ENCODE results near the gene SLC4A9. TPM values are rescaled to one million over a fixed set of nuclear protein-coding genes. Genes with fewer than 3 reads are reported as not detected.
"Not testable (repeated sequence)": the region's sequence is repeated elsewhere in the genome, so short reads cannot be mapped to it uniquely, and the experiment has no call there.

Gene SLC4A9
- total and polyA plus RNA-seq, 8 donors = 0.30 TPM; not detected in 7

DNA sequence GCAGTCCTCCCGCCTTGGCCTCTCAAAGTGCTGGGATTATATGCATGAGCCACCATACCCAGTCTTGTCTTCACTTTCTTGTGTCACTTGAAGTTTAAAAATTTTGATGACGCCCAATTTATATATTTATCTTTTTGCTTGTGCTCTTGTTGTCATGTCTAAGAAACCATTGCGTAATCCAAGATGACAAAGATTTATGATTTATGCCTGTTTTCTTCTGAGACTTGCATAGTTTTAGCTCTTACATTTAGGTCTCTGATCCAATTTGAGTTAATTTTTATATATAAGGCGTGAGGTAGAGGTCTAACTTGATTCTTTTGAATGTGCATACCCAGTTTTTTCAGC, 60.2 kb downstream of the SLC4A9 start:
- TF ChIP-seq POLR2A (IDR thresholded peaks at IDR 0.05) (no peak), POLR2AphosphoS5 (IDR thresholded peaks at IDR 0.05) (no peak), EP300 (IDR thresholded peaks at IDR 0.05) (no peak)
- TF ChIP-seq, protein P1, sequence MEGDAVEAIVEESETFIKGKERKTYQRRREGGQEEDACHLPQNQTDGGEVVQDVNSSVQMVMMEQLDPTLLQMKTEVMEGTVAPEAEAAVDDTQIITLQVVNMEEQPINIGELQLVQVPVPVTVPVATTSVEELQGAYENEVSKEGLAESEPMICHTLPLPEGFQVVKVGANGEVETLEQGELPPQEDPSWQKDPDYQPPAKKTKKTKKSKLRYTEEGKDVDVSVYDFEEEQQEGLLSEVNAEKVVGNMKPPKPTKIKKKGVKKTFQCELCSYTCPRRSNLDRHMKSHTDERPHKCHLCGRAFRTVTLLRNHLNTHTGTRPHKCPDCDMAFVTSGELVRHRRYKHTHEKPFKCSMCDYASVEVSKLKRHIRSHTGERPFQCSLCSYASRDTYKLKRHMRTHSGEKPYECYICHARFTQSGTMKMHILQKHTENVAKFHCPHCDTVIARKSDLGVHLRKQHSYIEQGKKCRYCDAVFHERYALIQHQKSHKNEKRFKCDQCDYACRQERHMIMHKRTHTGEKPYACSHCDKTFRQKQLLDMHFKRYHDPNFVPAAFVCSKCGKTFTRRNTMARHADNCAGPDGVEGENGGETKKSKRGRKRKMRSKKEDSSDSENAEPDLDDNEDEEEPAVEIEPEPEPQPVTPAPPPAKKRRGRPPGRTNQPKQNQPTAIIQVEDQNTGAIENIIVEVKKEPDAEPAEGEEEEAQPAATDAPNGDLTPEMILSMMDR (IDR thresholded peaks at IDR 0.05) = no peak
- Histone ChIP-seq H3K9me3 (no peaks in the 10 kb centered on the region), H3K4me1 (peaks cover 0 to 58% (median 30%) of the 10 kb centered on the region in 4 donors), H3K36me3 (peaks cover 0 to 3% (median under 1%) of the 10 kb centered on the region in 4 donors), H3K27ac (no peak overlapping the region), H3K27me3 (no peaks in the 10 kb centered on the region), H3K4me3 (no peak overlapping the region)
- 93 to 99% (median 95%) methylated on average over 4 of the region's 4 CpGs for WGBS, 5 donors
- no peak for DNase-seq
- intact Hi-C loops (cut with DNase I; ENCODE audit: low total_unique reads) = no loop called here

DNA sequence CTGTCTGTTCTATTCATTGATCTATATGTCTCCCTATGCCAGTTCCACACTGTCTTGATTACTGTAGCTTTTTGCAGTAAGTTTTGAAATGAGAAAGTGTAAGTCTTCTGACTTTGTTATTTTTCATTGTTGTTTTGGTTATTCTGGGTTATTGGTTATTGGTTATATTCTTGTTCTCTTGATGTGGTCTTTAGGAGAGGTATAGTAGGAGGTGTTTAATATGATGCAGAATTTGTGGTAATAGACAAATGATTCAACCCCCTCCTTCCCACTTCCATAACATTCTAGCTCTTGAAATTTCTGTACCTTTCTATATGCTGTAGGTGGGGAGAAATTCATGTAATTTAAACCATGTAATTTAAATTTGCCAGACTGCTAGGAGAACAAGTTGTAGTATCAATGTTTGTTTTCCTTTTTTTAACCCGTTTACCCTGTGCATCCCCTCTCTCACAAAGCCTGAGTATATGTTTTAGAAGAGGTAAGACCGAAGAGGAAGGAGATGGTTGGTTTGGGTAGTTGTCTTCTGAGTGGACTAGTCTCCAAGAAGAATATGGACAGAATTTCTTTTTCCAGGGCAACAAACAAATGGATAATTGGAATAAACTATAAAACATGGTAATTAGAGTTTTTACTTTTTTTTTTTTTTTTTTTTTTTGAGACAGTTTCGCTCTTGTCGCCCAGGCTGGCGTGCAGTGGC, 60.8 kb downstream of the SLC4A9 start:
- H3K27me3 ChIP-seq = no peaks in the 10 kb centered on the region
- H3K4me1 ChIP-seq = peaks cover 0 to 58% (median 30%) of the 10 kb centered on the region in 4 donors
- intact Hi-C loops (cut with DNase I; ENCODE audit: low total_unique reads) = no loop called here
- no peaks in the 10 kb centered on the region for H3K9me3 ChIP-seq
- H3K4me3 ChIP-seq = no peak overlapping the region
- TF ChIP-seq EP300 (IDR thresholded peaks at IDR 0.05) = no peak
- no peak for TF ChIP-seq POLR2AphosphoS5 (IDR thresholded peaks at IDR 0.05)
- TF ChIP-seq, protein P1 (IDR thresholded peaks at IDR 0.05) = no peak
- no peak for TF ChIP-seq POLR2A (IDR thresholded peaks at IDR 0.05)
- no peaks in the 10 kb centered on the region for H3K36me3 ChIP-seq
- WGBS, 5 donors = 79 to 83% (median 82%) methylated on average over 5 of the region's 5 CpGs
- H3K27ac ChIP-seq = no peak overlapping the region
- DNase-seq = no peak

DNA sequence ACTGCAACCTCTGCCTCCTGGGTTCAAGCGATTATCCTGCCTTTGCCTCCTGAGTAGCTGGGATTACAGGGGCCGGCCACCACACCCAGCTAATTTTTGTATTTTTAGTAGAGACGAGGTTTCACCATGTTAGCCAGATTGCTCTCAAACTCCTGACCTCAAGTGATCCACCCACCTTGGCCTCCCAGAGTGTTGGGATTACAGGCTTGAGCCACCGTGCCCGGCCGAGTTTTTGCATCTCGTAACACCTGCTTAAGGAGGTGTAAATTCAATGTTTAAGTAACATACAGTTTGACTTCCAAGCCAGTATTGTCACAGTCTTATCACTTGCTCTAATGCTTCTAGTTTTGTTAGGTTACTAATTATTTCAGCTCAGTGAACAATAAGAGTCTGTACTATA, 61.4 kb downstream of the SLC4A9 start:
- H3K9me3 ChIP-seq; DNase-seq; H3K27me3 ChIP-seq; H3K36me3 ChIP-seq; H3K4me3 ChIP-seq; intact Hi-C loops (cut with DNase I; ENCODE audit: low total_unique reads); H3K27ac ChIP-seq: not testable (repeated sequence)
- 41 to 66% (median 59%) methylated on average over 7 of the region's 7 CpGs for WGBS, 5 donors
- H3K4me1 ChIP-seq = peaks cover 0 to 58% (median 30%) of the 10 kb centered on the region in 4 donors

DNA sequence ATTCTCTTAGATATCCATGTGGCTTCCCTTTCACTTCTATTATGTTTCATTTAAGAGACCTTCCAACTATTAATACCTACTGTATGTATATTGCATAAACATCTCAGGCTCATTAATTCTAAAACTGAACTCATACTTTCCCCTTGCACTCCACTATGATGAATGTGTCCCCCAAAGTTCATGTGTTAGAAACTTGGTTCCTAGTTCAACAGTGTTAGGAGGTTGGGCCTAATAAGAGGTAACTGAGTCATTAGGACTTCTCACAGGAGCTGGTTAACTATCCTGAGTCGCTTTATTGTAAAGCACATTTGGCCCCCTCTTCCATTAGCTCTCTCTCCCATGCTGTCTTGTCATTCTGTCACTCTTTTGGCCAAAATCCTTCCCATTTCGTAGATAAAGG, 63.6 kb downstream of the SLC4A9 start:
- DNase-seq = no peak
- Histone ChIP-seq H3K27ac (no peak overlapping the region), H3K4me1 (peaks cover 0 to 57% (median 29%) of the 10 kb centered on the region in 4 donors), H3K4me3 (no peak overlapping the region), H3K9me3 (no peaks in the 10 kb centered on the region), H3K36me3 (no peaks in the 10 kb centered on the region), H3K27me3 (no peaks in the 10 kb centered on the region)
- TF ChIP-seq POLR2AphosphoS5 (IDR thresholded peaks at IDR 0.05) = no peak
- TF ChIP-seq, protein P1 (IDR thresholded peaks at IDR 0.05) = no peak
- TF ChIP-seq EP300 (IDR thresholded peaks at IDR 0.05) = no peak
- TF ChIP-seq POLR2A (IDR thresholded peaks at IDR 0.05) = no peak
- WGBS, 5 donors = 86 to 98% (median 94%) methylated on average over 2 of the region's 2 CpGs
- intact Hi-C loops (cut with DNase I; ENCODE audit: low total_unique reads) = no loop called here

DNA sequence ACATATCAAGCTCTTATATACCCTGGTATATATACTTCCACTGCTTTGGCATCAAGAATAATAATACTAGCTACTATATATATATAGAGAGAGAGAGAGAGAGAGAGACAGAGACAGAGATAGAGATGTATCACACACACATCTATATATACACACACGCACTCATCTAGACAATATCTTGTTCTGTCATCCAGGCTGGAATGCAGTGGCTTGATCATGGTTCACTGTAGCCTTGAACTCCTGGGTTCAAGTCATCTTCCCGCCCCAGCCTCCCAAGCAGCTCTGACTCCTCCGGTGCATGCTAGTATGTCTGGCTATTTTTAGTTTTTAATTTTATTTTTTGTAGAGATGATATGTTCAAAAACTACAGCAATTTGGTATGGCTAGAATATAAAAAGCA, 64.1 kb downstream of the SLC4A9 start:
- Histone ChIP-seq H3K9me3 (no peaks in the 10 kb centered on the region), H3K4me3 (no peak overlapping the region), H3K27ac (no peak overlapping the region), H3K36me3 (no peaks in the 10 kb centered on the region), H3K27me3 (no peaks in the 10 kb centered on the region), H3K4me1 (peaks cover 0 to 52% (median 26%) of the 10 kb centered on the region in 4 donors)
- 63 to 93% (median 79%) methylated on average over 3 of the region's 3 CpGs for WGBS, 5 donors
- intact Hi-C loops (cut with DNase I; ENCODE audit: low total_unique reads) = no loop called here
- TF ChIP-seq EP300 (IDR thresholded peaks at IDR 0.05) (no peak), POLR2AphosphoS5 (IDR thresholded peaks at IDR 0.05) (no peak), POLR2A (IDR thresholded peaks at IDR 0.05) (no peak)
- TF ChIP-seq, protein P1 (IDR thresholded peaks at IDR 0.05) = no peak
- DNase-seq = no peak
